ENCODE results near the gene WDR36.

DNA sequence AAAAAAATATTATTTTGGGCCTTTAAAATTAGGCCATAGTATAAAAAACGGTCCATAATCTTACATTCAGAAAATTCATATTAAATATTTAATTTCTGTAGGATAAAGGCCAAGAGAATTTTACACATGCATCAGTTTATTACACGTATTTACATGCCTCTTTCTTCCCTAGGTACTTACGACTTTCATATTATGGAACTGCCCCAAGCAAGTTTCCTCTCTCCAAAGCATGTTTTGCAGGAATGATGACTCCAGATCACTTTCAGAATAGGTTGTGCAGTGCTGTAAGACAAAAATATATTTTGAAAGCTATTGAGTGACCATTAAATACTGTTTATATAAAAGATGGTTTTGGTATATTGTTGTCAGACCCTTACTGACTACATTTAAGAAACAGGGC, 61.8 kb downstream of the WDR36 start:
- TF ChIP-seq EZH2 (IDR thresholded peaks at IDR 0.05; ENCODE audit: insufficient read depth, poor library complexity, severe bottlenecking): no peak
- no peak for TF ChIP-seq EZH2phosphoT487 (IDR thresholded peaks at IDR 0.05; ENCODE audit: insufficient read depth, low read depth)
